CD4-positive, alpha-beta T cell treated with Interferon gamma for 1 hour (primary cell): ENCODE results near the gene LYZL4.

ENCODE experiments used
- DNase-seq: peaks from one replicate; pipeline ENCODE4 v3.0.0-alpha.2; 2020

LYZL4 gene

GRCh38 chr3:42369832-42370231 lies 40.6 kb downstream of the LYZL4 start:
- no peak for DNase-seq

GRCh38 chr3:42369304-42369703 lies 41.1 kb downstream of the LYZL4 start:
- DNase-seq = no peak

GRCh38 chr3:42368861-42369260 lies 41.5 kb downstream of the LYZL4 start:
- DNase-seq = no peak

- DNase-seq = no peak
Measured at GRCh38 chr3:42367903-42368302, 42.5 kb downstream of the LYZL4 start.

- no peak for DNase-seq
Measured at GRCh38 chr3:42366550-42366949, 43.9 kb downstream of the LYZL4 start.

GRCh38 chr3:42357335-42357734 lies 53.1 kb downstream of the LYZL4 start:
- DNase-seq = no peak

- DNase-seq = no peak
Measured at GRCh38 chr3:42355612-42356011, 54.8 kb downstream of the LYZL4 start.

- DNase-seq = no peak
Measured at GRCh38 chr3:42353631-42354030, 56.8 kb downstream of the LYZL4 start.

- DNase-seq = no peak
Measured at GRCh38 chr3:42351207-42351606, 59.2 kb downstream of the LYZL4 start.

- DNase-seq = no peak
Measured at GRCh38 chr3:42349765-42350594, 60.4 kb downstream of the LYZL4 start.

- DNase-seq = no peak
Measured at GRCh38 chr3:42347928-42348327, 62.5 kb downstream of the LYZL4 start.
